A549 (cell line): ENCODE results near the gene RBMS3. TPM values are rescaled to one million over a fixed set of nuclear protein-coding genes. Genes with fewer than 3 reads are reported as not detected.

Experiments used
- ATAC-seq, 2 experiments: fragments of 200-7000 bp in 1 of 2; fragments of >200 bp in 1 of 2; cut with Nextera tagmentation in 1 of 2; cut with Tn5 transposase in 1 of 2; 3 replicates each; pipeline versions ENCODE4 v1.8.0 to v1.9.1; 2018 to 2020; ENCODE audit warnings: mild to moderate bottlenecking in 1 of 2, moderate library complexity in 1 of 2
- CTCF ChIA-PET: fragments of 300-600 bp; sonication (Branson Sonifier 250); formaldehyde crosslinking; extraction: SDS; loops from one replicate; lab custom pipeline; 2021; ENCODE audit warnings: antibody characterized with exemption, inconsistent platforms; lab: Yijun Ruan, JAX
- POLR2A ChIA-PET: fragments of 350-600 bp; formaldehyde crosslinking; extraction: SDS; loops from one replicate; lab custom pipeline; 2021; ENCODE audit warnings: antibody characterized with exemption, inconsistent platforms; lab: Yijun Ruan, JAX
- DNase-seq, 2 experiments: peaks; one replicate each; pipeline versions ENCODE4 v3.0.0 to v3.0.0-alpha.2; 2011 to 2016; ENCODE audit warnings: low read depth in 1 of 2, low spot score in 1 of 2
- FAIRE-seq: peaks from 2 replicates; lab custom pipeline; 2011; peaks lifted over from hg19 to GRCh38; lab: Jason Lieb, UNC
- H3K27ac ChIP-seq, 2 experiments: fragments of >200 bp; sonication (Bioruptor Twin); formaldehyde crosslinking; 3 replicates each; pipeline ENCODE4 v1.5.1; 2016 to 2017
- H3K4me1 ChIP-seq: fragments of >200 bp; sonication (Bioruptor Twin); formaldehyde crosslinking; 3 replicates; pipeline ENCODE4 v1.6.1; 2016
- H3K4me2 ChIP-seq: fragments of >200 bp; sonication (Bioruptor Twin); formaldehyde crosslinking; 3 replicates; pipeline ENCODE4 v1.6.1; 2016
- H3K4me3 ChIP-seq: fragments of >200 bp; sonication (Bioruptor Twin); formaldehyde crosslinking; 3 replicates; pipeline ENCODE4 v1.5.1; 2016
- H3K9me3 ChIP-seq: fragments of >200 bp; sonication (Bioruptor Twin); formaldehyde crosslinking; 3 replicates; pipeline ENCODE4 v1.6.1; 2016
- CBX2 ChIP-seq: fragments of 200-600 bp; sonication (generic); IDR thresholded peaks from 2 replicates; pipeline ENCODE4 v1.6.1; 2016; ENCODE audit warnings: low read depth, mild to moderate bottlenecking, borderline replicate concordance
- CBX8 ChIP-seq: fragments of 200-600 bp; sonication (generic); IDR thresholded peaks from 2 replicates; pipeline ENCODE4 v1.6.1; 2016
- CHD4 ChIP-seq: fragments of 200-600 bp; sonication (generic); IDR thresholded peaks from 2 replicates; pipeline ENCODE4 v1.6.1; 2016; ENCODE audit warnings: antibody characterized with exemption, mild to moderate bottlenecking, borderline replicate concordance
- ESRRA ChIP-seq: fragments of 150-350 bp; IDR thresholded peaks from 2 replicates; pipeline ENCODE4 v1.6.1; 2014; ENCODE audit warnings: mild to moderate bottlenecking, low read length, borderline replicate concordance
- FOSL2 ChIP-seq, 2 experiments: fragments of 450-650 bp in 1 of 2; fragments of >200 bp in 1 of 2; sonication (Bioruptor Twin) in 1 of 2; formaldehyde crosslinking; IDR thresholded peaks; 2 replicates each; pipeline versions ENCODE4 v1.5.0 to v1.6.1; 2016 to 2020; ENCODE audit warnings: mild to moderate bottlenecking in 1 of 2, moderate library complexity in 1 of 2
- FOXS1 ChIP-seq: fragments of 250-450 bp; sonication (Bioruptor Pico); IDR thresholded peaks from 2 replicates; pipeline ENCODE4 v1.5.0; 2020; ENCODE audit warnings: mild to moderate bottlenecking, moderate library complexity
- HOXA7 ChIP-seq: fragments of 250-450 bp; sonication (Bioruptor Pico); IDR thresholded peaks from 2 replicates; pipeline ENCODE4 v1.5.0; 2020; ENCODE audit warnings: mild to moderate bottlenecking, moderate library complexity
- HOXB13 ChIP-seq: fragments of 250-450 bp; sonication (Bioruptor Pico); IDR thresholded peaks from 2 replicates; pipeline ENCODE4 v1.5.0; 2020; ENCODE audit warnings: low read depth, mild to moderate bottlenecking, moderate library complexity
- HOXB5 ChIP-seq: fragments of 250-450 bp; sonication (Bioruptor Pico); IDR thresholded peaks from 2 replicates; pipeline ENCODE4 v1.5.0; 2020; ENCODE audit warnings: mild to moderate bottlenecking, moderate library complexity
- JUN ChIP-seq, 2 experiments: fragments of >200 bp; sonication (Bioruptor Twin); formaldehyde crosslinking; IDR thresholded peaks; 2 replicates in 1 of 2; 3 replicates in 1 of 2; pipeline ENCODE4 v1.6.1; 2016 to 2017
- MAFK ChIP-seq: fragments of 450-650 bp; IDR thresholded peaks from 2 replicates; pipeline ENCODE4 v1.6.1; 2014; ENCODE audit not compliant: partially characterized antibody
- MAZ ChIP-seq: fragments of 150-350 bp; IDR thresholded peaks from 2 replicates; pipeline ENCODE4 v1.6.1; 2014; ENCODE audit warnings: antibody characterized with exemption, low read depth, low read length, borderline replicate concordance
- MYC ChIP-seq: IDR thresholded peaks from 2 replicates; pipeline ENCODE4 v1.6.1; 2012; ENCODE audit warnings: mild to moderate bottlenecking, inconsistent platforms, low read length, improper control_type of control experiment, borderline replicate concordance
- NPAS2 ChIP-seq: fragments of 250-450 bp; sonication (Bioruptor Pico); IDR thresholded peaks from 2 replicates; pipeline ENCODE4 v1.8.0; 2022; ENCODE audit warnings: mild to moderate bottlenecking, moderate library complexity, borderline replicate concordance
- POLR2AphosphoS2 ChIP-seq: conservative IDR thresholded peaks from 2 replicates; pipeline ENCODE4 v1.6.1; 2012; ENCODE audit warnings: low read length, improper control_type of control experiment, inconsistent platforms
- RFX5 ChIP-seq: fragments of 450-650 bp; IDR thresholded peaks from 2 replicates; pipeline ENCODE4 v1.7.1; 2014; ENCODE audit warnings: antibody characterized with exemption, mild to moderate bottlenecking, moderate library complexity
- SMC3 ChIP-seq: fragments of >200 bp; sonication (Bioruptor Twin); formaldehyde crosslinking; IDR thresholded peaks from 3 replicates; pipeline ENCODE4 v1.6.1; 2018; ENCODE audit warnings: inconsistent platforms
- SREBF2 ChIP-seq: fragments of 450-650 bp; IDR thresholded peaks from 2 replicates; pipeline ENCODE4 v1.6.1; 2014; ENCODE audit warnings: mild to moderate bottlenecking, moderate library complexity
- ZC3H11A ChIP-seq: fragments of 450-650 bp; IDR thresholded peaks from 2 replicates; pipeline ENCODE4 v1.6.1; 2014; ENCODE audit warnings: antibody characterized with exemption, mild to moderate bottlenecking
- ZFP36 ChIP-seq: fragments of 450-650 bp; IDR thresholded peaks from 2 replicates; pipeline ENCODE4 v1.6.1; 2014; ENCODE audit warnings: borderline replicate concordance; ENCODE audit not compliant: partially characterized antibody
- WGBS: methylation state at CpG from one replicate; pipeline ENCODE4 v1.1.6; 2017; ENCODE audit errors: missing lambda C conversion rate; 5-methylcytosine and 5-hydroxymethylcytosine counted together
- polyA plus RNA-seq, 4 experiments: library from polyadenylated mRNA; depleted of rRNA in 3 of 4; stranded (reverse); fragments of >200 nt; fragmentation: RNase III in 1 of 4; extraction: RNeasy Plus Mini Kit Qiagen cat#74134 plus additional on column Dnase treatment in 1 of 4; gene quantifications; 2 replicates in 3 of 4; 3 replicates in 1 of 4; pipeline ENCODE4 v1.2.3, GENCODE V29; 2011 to 2017
- TF ChIP-seq, protein P1 (sequence below): fragments of >200 bp; sonication (Bioruptor Twin); formaldehyde crosslinking; IDR thresholded peaks from 2 replicates; pipeline ENCODE4 v1.6.1; 2016
- TF ChIP-seq, protein P2 (sequence below): IDR thresholded peaks from 2 replicates; pipeline ENCODE4 v1.6.1; 2012; ENCODE audit warnings: low read depth, borderline replicate concordance
- TF ChIP-seq, protein P3 (sequence below): fragments of 250-450 bp; sonication (Bioruptor Pico); IDR thresholded peaks from 2 replicates; pipeline ENCODE4 v1.5.0; 2020; ENCODE audit warnings: low read depth, mild to moderate bottlenecking, moderate library complexity
- TF ChIP-seq, protein P4 (sequence below): fragments of 200-600 bp; sonication (generic); IDR thresholded peaks from 2 replicates; pipeline ENCODE4 v1.6.1; 2016; ENCODE audit warnings: antibody characterized with exemption, mild to moderate bottlenecking, moderate library complexity

Gene RBMS3
- polyA plus RNA-seq, 2 of the 4 experiments (the other 2 are of a cell fraction): 0.92 to 4.1 TPM

DNA sequence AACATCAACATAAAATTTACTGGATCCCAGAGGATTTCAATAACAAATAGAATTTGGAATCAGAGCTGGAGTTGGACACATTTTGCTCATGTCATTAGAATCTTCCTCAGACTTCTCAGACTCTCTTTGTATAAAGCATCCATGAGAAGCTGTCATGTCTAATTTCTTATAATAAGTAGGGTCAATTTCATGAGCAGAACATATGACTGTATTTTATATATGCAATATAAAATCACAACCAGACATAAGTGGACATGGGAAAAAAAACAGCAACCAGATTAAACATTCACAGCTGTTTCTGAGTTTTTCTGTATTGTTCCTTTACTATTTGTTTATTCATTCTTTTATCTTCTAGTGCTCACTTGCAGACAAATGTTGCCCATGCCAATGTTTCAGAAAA is 325.5 kb downstream of the RBMS3 start:
- no peaks in the 10 kb centered on the region for H3K9me3 ChIP-seq
- no peak overlapping the region for H3K4me3 ChIP-seq
- no peak for ATAC-seq
- TF ChIP-seq ESRRA (no peak), HOXB13 (no peak), FOSL2 (IDR thresholded peaks at IDR 0.05) (no peak), FOSL2 (CRISPR knock-in tag; IDR thresholded peaks at IDR 0.05) (no peak), SMC3 (no peak), MAFK (no peak), FOXS1 (no peak), CHD4 (no peak), POLR2AphosphoS2 (no peak), HOXA7 (no peak), CBX2 (no peak), ZC3H11A (no peak), RFX5 (no peak), ZFP36 (no peak), JUN (IDR thresholded peaks at IDR 0.05) (no peak), NPAS2 (no peak), HOXB5 (CRISPR knock-in tag) (no peak)
- TF ChIP-seq, protein P1, sequence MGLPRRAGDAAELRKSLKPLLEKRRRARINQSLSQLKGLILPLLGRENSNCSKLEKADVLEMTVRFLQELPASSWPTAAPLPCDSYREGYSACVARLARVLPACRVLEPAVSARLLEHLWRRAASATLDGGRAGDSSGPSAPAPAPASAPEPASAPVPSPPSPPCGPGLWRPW: no peak
- TF ChIP-seq, protein P2, sequence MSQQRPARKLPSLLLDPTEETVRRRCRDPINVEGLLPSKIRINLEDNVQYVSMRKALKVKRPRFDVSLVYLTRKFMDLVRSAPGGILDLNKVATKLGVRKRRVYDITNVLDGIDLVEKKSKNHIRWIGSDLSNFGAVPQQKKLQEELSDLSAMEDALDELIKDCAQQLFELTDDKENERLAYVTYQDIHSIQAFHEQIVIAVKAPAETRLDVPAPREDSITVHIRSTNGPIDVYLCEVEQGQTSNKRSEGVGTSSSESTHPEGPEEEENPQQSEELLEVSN: no peak
- TF ChIP-seq, protein P3, sequence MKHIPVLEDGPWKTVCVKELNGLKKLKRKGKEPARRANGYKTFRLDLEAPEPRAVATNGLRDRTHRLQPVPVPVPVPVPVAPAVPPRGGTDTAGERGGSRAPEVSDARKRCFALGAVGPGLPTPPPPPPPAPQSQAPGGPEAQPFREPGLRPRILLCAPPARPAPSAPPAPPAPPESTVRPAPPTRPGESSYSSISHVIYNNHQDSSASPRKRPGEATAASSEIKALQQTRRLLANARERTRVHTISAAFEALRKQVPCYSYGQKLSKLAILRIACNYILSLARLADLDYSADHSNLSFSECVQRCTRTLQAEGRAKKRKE (CRISPR knock-in tag): no peak
- TF ChIP-seq, protein P4, sequence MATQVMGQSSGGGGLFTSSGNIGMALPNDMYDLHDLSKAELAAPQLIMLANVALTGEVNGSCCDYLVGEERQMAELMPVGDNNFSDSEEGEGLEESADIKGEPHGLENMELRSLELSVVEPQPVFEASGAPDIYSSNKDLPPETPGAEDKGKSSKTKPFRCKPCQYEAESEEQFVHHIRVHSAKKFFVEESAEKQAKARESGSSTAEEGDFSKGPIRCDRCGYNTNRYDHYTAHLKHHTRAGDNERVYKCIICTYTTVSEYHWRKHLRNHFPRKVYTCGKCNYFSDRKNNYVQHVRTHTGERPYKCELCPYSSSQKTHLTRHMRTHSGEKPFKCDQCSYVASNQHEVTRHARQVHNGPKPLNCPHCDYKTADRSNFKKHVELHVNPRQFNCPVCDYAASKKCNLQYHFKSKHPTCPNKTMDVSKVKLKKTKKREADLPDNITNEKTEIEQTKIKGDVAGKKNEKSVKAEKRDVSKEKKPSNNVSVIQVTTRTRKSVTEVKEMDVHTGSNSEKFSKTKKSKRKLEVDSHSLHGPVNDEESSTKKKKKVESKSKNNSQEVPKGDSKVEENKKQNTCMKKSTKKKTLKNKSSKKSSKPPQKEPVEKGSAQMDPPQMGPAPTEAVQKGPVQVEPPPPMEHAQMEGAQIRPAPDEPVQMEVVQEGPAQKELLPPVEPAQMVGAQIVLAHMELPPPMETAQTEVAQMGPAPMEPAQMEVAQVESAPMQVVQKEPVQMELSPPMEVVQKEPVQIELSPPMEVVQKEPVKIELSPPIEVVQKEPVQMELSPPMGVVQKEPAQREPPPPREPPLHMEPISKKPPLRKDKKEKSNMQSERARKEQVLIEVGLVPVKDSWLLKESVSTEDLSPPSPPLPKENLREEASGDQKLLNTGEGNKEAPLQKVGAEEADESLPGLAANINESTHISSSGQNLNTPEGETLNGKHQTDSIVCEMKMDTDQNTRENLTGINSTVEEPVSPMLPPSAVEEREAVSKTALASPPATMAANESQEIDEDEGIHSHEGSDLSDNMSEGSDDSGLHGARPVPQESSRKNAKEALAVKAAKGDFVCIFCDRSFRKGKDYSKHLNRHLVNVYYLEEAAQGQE: no peak
- H3K4me2 ChIP-seq: peak overlapping the region; percentile 18; the same call in 2 of the 3 replicates
- peaks cover 35% of the 10 kb centered on the region for H3K4me1 ChIP-seq
- POLR2A ChIA-PET: no interaction called here
- DNase-seq: no peak
- CTCF ChIA-PET: no interaction called here
- peak overlapping the region; percentile 59 to 68 for H3K27ac ChIP-seq
- FAIRE-seq: no peak

DNA sequence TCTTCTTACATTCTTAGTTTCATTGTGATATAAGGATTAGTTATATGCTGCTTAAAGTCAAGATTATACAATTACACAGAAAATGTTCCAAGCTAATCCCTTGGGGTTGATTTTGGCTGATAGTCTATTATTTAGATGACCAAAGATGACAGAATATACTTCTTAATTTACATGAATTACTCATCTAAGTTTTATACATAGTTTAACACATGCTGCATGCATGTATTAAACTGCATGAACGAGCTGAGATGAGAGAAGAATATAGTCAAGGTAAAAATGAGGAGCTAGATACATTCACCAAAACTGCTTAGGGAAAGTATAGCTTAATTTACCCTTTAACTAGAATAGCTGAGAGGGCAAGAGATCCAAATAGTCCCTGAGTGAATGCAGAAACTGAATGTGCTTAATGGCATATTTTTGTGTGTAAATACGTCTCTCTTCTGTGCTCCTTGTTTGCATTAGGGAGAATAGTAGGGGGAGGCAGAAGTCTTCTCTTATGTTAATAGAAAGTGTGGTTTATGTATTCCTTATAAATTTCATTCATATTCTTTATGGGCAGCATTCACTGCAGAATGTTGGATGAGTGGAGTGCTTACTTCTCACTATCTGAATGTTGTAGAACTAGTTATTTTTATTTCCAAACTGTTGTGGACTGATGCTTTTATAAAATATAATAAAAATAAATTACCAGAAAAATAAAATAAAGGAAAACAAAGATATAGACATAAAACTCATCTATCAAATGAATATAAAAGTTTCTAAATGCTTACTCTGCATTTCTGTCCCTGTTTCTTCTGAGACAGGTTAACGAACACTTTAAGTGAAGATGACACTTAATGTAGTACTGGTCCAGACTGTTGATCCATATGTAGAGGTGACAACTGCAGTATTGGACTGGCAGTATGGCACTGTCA is 327.8 kb downstream of the RBMS3 start:
- Histone ChIP-seq H3K4me3 (no peak overlapping the region), H3K9me3 (no peaks in the 10 kb centered on the region), H3K4me1 (peaks cover 35% of the 10 kb centered on the region), H3K27ac (peak overlapping the region; percentile 20 to 21; a peak in 1 of 6 replicates), H3K4me2 (peak overlapping the region; percentile 50; the same call in 2 of the 3 replicates)
- FAIRE-seq (no peak), ATAC-seq (no peak; a peak in 1 of 6 replicates), DNase-seq (no peak)
- ChIA-PET POLR2A (no interaction called here), CTCF (no interaction called here)
- 79% methylated on average over 3 of the region's 3 CpGs for WGBS
- no peak for TF ChIP-seq MAZ
- TF ChIP-seq CBX8: no peak
- peak; percentile 81 for TF ChIP-seq MAFK
- no peak for TF ChIP-seq SREBF2
- TF ChIP-seq MYC: no peak
- TF ChIP-seq, all 56 proteins: peak for 1
